Suprapubic skin (tissue), 4 donors: ENCODE measurements around the gene SLC12A8.

Source experiments
- EP300 ChIP-seq: sonication (generic); formaldehyde crosslinking; IDR thresholded peaks from one replicate; pipeline ENCODE4 v1.6.1; 2017; ENCODE audit warnings: antibody characterized with exemption
- POLR2A ChIP-seq, 2 donors: fragments of 450-650 bp; IDR thresholded peaks; one replicate each; pipeline ENCODE4 v1.6.1; 2017; ENCODE audit warnings: antibody characterized with exemption in 2 of 2, mild to moderate bottlenecking in 2 of 2, moderate library complexity in 2 of 2
- POLR2AphosphoS5 ChIP-seq, 3 donors: sonication (generic); formaldehyde crosslinking; IDR thresholded peaks; one replicate each; pipeline ENCODE4 v1.6.1; 2017; ENCODE audit warnings: antibody characterized with exemption in 3 of 3
- TF ChIP-seq, protein P1 (sequence below), 2 donors: fragments of 200-600 bp in 1 of 2; fragments of 450-650 bp in 1 of 2; sonication (generic) in 1 of 2; IDR thresholded peaks; one replicate each; pipeline ENCODE4 v1.5.1; 2016 to 2019; ENCODE audit warnings: antibody characterized with exemption in 2 of 2, mild to moderate bottlenecking in 1 of 2, moderate library complexity in 1 of 2

- TF ChIP-seq, protein P1, sequence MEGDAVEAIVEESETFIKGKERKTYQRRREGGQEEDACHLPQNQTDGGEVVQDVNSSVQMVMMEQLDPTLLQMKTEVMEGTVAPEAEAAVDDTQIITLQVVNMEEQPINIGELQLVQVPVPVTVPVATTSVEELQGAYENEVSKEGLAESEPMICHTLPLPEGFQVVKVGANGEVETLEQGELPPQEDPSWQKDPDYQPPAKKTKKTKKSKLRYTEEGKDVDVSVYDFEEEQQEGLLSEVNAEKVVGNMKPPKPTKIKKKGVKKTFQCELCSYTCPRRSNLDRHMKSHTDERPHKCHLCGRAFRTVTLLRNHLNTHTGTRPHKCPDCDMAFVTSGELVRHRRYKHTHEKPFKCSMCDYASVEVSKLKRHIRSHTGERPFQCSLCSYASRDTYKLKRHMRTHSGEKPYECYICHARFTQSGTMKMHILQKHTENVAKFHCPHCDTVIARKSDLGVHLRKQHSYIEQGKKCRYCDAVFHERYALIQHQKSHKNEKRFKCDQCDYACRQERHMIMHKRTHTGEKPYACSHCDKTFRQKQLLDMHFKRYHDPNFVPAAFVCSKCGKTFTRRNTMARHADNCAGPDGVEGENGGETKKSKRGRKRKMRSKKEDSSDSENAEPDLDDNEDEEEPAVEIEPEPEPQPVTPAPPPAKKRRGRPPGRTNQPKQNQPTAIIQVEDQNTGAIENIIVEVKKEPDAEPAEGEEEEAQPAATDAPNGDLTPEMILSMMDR (IDR thresholded peaks at IDR 0.05): no peak
- TF ChIP-seq POLR2AphosphoS5 (IDR thresholded peaks at IDR 0.05): no peak
- no peak for TF ChIP-seq POLR2A (IDR thresholded peaks at IDR 0.05)
- TF ChIP-seq EP300: no peak
Measured at GRCh38 chr3:125232401-125232800, 19.9 kb upstream of the SLC12A8 start.
